HPDE6-E6E7 (cell line): ENCODE results near the gene PPP1R15B.

ENCODE experiments used
- DNase-seq: peaks from one replicate; pipeline ENCODE4 v3.0.0; 2011; ENCODE audit warnings: missing footprints; ENCODE audit errors: extremely low spot score

Gene PPP1R15B

DNA sequence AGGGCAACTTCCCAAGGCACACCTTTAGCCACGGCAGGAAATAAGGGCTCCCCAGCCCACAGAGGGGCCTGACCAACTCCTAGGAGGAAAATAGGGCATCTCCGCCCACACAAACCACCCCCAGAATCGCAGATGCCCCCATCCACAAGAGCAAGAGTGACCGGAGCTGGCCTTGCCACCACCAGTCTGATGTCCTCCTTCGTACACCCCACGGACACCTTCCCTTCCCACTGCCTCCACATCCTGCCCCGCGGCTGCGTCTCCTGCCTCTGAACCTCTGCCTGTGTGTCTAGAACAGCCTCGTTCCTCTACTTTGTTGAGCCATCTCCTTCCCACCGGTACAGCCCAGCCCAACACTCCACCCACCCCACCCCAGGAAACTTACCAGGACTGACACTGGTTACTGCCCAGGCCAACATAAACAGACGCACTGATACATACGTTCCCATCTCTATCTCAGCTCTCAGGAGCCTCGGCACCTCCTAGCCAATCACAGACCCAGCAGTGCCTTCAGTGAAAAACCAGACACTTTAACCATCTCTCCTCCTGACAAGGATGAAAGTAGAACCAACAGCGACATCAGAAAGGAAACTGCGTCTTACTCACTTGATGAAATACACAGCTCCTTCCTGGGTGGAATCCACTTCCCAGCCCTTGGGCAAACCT is 44.3 kb downstream of the PPP1R15B start:
- DNase-seq = no peak

GRCh38 chr1:204366759-204367158 is 44.9 kb downstream of the PPP1R15B start:
- no peak for DNase-seq

DNA sequence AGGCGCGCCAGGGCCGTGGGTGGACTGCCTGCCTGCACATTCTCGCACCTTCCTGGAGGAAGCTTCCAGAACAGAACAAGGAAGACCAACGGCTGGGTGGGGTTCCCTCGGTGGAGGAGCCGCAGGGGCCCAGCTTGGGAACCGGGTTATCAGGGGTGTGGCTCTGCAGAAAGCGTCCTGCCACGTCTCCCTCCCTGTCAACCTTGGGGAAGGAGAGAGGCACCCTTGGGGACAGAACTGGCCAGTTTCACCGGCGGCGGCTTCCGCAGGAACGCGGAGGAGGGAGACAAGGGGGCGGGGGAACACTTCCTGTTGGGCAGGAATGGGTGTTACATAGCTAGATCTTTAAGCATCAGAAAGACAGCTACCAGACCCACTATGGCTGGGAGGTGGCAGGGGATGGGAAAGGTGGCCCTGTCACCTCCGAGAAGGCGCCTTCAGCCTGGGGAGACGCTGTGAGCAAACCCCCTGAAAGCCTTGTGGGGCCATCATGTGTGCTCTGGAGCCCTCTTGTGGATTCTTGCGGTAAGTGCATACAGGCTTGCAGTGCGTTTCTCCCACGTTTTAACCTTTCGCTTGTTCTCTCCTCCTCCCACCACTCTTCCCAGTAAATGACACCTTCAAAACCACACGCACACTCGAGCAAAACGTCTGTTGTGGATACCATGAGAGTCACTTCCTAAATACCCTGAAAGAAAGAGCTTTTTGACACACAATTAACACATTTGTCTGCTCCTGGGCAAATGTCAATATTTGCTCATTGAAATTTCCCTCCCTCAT is 48.1 kb downstream of the PPP1R15B start:
- peak; percentile 46 for DNase-seq

DNA sequence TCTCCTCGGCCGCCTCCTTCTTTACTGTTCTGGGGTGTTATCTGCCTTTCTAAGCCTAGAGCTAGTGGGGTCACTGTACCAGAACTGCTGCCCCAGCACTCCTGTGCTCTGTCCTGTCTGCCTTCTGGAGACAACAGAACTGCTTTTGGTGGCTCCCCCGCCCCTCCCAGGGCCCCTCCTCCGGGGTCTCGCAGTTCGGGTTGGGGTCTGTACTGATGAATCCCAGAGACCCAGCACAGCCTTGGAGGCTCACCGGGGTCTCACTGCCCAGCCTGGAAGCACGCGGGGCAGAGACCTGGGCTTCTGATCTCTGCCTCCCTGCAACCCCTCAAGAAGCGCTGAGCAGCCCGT is 48.7 kb downstream of the PPP1R15B start:
- no peak for DNase-seq

GRCh38 chr1:204361781-204362180 is 49.8 kb downstream of the PPP1R15B start:
- no peak for DNase-seq

- no peak for DNase-seq
Measured at GRCh38 chr1:204361341-204361771, 50.3 kb downstream of the PPP1R15B start.

DNA sequence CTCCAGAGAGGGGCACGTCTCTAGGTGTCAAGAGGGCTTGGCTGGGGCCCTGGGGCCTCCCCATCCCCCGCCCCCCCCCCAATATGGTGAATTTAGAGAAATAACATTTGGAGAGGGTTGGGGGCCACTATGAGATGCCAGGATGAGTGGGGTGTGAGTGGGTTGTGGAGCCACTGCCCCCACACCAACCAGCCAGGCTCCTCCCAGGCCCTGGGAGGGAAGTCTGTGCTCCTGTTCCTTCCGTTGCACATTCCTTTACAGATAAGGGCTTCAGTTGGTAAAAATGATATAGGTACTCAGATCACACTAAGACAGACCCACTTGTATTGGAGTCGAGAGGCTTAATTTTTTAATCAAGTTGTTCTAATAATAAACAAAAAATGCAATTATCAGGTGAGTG is 51.3 kb downstream of the PPP1R15B start:
- DNase-seq = no peak

DNA sequence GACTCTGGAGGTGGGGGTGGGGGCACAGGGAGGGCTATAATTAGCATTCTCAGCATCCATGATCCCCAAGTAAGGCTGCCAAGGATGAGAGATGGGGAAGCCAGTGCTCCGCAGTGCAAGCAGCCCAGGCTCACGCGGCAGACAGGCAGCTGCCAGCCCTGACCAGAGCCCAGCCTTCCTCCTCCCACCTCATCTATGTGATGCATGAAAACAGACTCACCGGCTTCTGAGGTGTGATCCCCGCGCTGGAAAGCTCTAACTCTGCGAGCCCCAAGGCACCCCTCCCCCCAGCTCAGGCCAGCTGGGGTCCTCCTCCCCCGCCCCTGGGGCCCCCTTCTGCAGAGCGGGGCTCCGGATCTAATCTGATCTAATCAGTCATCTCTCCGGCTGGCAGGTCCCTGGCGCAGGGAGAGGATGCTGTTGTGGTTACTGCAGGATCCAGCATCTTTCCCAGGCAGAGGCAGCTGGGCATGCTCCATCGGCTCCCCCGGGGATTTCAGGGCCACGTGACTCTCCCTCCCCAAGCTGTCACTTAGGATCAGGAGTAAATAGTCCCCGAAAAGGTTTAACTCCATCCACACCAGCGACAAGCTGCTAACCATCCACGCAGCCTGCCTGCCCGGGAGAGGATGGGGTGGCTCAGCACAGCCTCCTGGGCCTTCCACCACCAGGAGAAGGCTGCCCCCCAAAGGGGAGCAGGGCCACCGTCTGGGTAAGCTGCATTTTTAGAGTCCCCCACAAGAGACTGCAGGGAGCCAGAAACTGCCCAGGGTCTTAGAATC is 52.0 kb downstream of the PPP1R15B start, which contains the start of gene PLEKHA6:
TSS of gene PLEKHA6 (minus strand) at position 456 of the 782 bp plus-strand sequence. CDS start 86,202 bp downstream, outside the sequence.
- DNase-seq = no peak

DNA sequence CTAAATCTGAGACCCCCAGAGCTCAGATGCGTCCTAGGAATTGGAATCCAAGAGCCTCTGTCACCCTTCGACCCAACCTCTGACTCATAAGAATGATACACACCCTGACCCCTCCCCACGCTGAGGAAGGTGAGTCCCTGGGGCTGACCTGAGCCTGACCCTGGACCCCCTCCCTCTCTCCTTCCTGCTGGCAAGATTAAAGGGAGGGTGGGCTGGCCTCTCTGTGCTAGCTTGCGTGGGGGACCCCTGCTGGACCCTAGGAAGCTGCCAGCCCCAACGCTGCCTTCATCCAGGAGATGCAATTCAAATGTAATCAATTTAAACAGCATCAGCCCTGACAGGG is 52.5 kb downstream of the PPP1R15B start:
- DNase-seq = no peak

DNA sequence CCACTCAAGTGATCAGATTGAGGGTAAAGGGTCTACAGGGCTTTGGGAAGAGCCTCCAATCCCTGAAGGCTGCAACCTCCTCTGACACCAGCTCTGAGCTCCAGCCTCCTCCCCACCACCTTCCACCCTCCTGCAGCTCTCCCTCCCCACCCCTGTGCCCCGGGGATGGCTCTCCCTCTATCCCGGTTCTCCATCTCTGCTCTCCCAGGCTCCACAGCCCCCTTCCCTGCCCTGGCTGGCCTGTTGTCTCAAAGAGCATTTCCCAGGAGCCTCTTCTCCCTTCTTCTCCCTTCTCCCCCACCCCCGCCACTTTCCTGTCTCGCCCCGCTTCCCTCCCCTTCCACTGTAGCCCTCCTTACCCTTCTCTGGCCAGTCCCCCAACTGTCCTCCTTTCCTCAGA is 53.0 kb downstream of the PPP1R15B start:
- no peak for DNase-seq

DNA sequence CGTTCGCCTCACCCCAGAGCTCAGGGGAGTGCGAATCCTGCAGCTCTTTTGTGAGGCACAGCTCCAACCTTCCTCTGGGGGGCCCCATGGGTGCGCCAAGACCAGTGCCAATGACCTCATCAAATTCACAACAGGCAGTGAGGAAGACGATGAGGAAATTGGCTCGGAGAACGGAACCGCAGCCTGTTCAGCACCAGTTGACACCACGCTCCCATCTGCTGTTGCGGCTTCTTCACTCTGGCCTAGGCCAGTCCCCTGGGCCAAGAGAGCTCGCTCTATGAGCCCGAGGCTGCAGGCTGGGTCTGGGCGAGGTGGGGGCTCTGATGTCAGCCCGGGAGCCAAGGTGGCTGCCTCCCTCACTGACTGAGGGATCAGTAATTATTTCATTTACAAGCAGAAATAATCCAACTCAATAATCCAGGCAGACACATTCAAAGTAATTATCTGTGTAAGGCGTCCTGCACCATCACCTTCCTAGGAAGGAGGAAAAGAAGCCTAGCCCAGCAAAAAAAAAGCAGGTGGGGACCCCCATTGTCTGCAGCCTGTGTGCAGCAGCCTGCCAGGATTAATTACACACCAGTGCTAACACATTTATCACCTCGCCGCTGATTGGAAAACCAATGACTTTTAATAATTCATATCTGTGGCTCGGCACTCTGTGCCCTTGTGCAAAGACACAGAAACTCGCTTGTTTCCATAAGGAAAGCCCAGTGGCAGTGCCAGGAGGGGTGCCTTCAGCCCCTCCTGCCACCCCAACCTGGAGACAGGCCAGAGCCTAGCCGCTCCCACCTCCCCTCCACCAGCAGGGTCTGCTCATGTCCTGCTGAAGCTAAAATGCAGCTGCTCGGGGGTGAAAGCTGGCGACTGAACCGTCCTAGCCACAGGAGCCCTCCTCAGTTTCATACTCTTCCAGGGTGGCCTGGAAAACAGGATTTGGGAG is 53.8 kb downstream of the PPP1R15B start:
- no peak for DNase-seq

DNA sequence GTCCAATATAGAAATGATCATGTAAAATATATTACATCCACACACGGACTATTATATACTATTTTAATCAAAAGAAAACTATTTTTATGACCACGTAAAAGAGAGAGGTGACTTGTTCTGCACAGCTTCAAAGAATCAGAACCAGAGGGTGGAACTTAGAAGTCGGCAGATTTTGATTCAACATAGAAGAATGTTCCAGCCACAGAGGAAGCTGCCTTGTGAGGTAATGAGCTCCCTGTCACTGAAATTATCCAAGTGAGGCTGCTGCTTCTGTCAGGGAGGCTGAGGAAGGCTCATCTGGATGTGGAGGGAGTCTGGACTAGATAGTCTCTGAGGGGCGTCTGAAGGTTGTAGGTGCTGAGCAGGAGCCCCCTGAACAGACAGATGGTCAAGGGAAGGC is 54.6 kb downstream of the PPP1R15B start:
- DNase-seq = no peak

- no peak for DNase-seq
Measured at GRCh38 chr1:204355913-204356312, 55.7 kb downstream of the PPP1R15B start.

DNA sequence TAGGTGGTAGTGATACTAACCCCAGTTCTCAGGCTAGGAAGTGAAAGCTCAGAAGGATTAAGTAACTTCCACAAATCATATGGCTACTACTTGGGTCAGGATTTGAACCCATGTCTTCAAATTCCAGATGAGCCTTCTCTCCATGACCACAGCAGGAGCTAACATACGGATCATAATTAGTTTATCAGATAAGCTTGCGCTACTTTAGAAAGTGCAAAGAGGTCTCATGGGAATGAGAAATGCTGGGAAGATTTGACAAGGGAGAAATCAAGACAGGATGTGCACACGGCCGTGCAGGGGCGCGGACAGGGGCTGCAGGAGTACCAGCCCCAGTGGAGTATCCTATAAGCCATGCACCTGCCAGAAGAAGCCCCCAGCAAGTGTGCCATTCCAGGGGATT is 57.0 kb downstream of the PPP1R15B start:
- DNase-seq = no peak
